Cardiac muscle cell (in vitro differentiated cells and primary cell): Measurements from ENCODE around the gene CST3. TPM values are rescaled to one million over a fixed set of nuclear protein-coding genes. Genes with fewer than 3 reads are reported as not detected.

Experiments used
- DNase-seq, 2 donors: peaks; one replicate each; pipeline versions ENCODE4 v3.0.0 to v3.0.0-alpha.2; 2010 to 2017; ENCODE audit warnings: low read depth in 1 of 2, low spot score in 1 of 2
- H3K27ac ChIP-seq: fragments of 200-600 bp; sonication (generic); 2 replicates; pipeline ENCODE4 v1.5.1; 2016
- H3K27me3 ChIP-seq: fragments of 200-600 bp; sonication (generic); 2 replicates; pipeline ENCODE4 v1.6.0; 2016; ENCODE audit warnings: control low read depth
- H3K36me3 ChIP-seq: fragments of 200-600 bp; sonication (generic); 2 replicates; pipeline ENCODE4 v1.5.1; 2016; ENCODE audit warnings: control low read depth
- H3K4me1 ChIP-seq: fragments of 200-600 bp; sonication (generic); 2 replicates; pipeline ENCODE4 v1.8.1; 2017; ENCODE audit warnings: low read depth, mild to moderate bottlenecking, mixed run types
- H3K4me3 ChIP-seq: fragments of 200-600 bp; sonication (generic); 2 replicates; pipeline ENCODE4 v1.5.1; 2016; ENCODE audit warnings: mild to moderate bottlenecking
- H3K9me3 ChIP-seq: fragments of 200-600 bp; sonication (generic); 2 replicates; pipeline ENCODE4 v1.5.1; 2017; ENCODE audit warnings: low read depth, mild to moderate bottlenecking, control low read depth
- polyA plus RNA-seq: library from polyadenylated mRNA; unstranded; fragments of >200 nt; fragmentation: Nextera tagmentation; extraction: Ambion mirVana; gene quantifications from 2 replicates; pipeline ENCODE4 v1.2.1, GENCODE V29; 2016
- total RNA-seq: library from RNA; depleted of rRNA; stranded (reverse); fragments of >200 nt; gene quantifications from 2 replicates; pipeline ENCODE4 v1.2.3, GENCODE V29; 2016
- TF ChIP-seq, protein P1 (sequence below): IDR thresholded peaks from 2 replicates; pipeline ENCODE4 v1.5.1; 2012; ENCODE audit warnings: low read depth, mild to moderate bottlenecking, low read length

CST3 gene
- total and polyA plus RNA-seq, 2 experiments from 2014 or later: 214 to 256 TPM

DNA sequence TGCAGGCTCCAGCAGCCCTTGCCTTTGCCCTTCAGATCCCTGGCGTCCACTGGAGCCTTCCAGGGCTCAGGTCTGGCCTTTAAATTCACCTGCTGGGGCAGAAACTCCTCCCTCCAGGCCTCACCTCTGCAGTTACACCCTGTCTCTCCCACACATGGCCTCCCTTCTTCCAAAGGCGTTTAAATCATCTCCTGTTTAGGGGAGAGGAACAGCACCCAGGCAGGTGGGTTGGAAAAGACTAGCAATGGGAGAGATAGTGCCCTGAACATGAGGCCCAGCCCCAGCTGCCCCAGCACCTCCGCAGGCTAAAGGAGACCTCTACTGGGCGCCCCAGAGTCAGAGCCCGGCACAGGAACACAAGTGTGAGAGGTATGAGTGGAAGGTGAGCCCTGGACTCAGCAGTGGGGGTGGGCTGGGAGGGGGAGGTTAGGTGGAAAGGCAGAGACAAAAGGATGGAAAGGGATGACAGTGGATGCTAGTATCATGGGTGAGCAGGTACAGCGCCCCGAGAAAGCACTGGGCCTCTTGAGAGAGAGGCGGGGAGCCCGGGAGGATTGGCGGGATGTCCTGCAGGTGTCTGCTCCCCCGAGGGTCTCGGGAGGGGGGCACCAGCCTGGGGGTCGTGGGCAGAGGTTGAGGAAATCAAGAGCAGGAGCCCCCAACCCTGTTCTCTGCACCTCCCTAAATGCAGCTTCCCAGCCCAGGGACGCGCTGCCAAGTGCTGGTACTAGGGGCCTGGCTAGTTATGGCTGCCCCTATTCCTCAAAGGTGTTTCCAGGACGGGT is 31.7 kb downstream of the CST3 start, which contains the start of gene CST9:
Gene CST9 (minus strand): TSS at position 51 of the 785 bp plus-strand sequence. CDS start 53 bp downstream, outside the sequence.
- no peaks in the 10 kb centered on the region for H3K4me1 ChIP-seq
- H3K27me3 ChIP-seq: no peaks in the 10 kb centered on the region
- no peak within 1 kb of the TSS for H3K27ac ChIP-seq
- no peaks in the 10 kb centered on the region for H3K9me3 ChIP-seq
- no peaks in the 10 kb centered on the region for H3K36me3 ChIP-seq
- no peak within 1 kb of the TSS for H3K4me3 ChIP-seq
- TF ChIP-seq, protein P1, sequence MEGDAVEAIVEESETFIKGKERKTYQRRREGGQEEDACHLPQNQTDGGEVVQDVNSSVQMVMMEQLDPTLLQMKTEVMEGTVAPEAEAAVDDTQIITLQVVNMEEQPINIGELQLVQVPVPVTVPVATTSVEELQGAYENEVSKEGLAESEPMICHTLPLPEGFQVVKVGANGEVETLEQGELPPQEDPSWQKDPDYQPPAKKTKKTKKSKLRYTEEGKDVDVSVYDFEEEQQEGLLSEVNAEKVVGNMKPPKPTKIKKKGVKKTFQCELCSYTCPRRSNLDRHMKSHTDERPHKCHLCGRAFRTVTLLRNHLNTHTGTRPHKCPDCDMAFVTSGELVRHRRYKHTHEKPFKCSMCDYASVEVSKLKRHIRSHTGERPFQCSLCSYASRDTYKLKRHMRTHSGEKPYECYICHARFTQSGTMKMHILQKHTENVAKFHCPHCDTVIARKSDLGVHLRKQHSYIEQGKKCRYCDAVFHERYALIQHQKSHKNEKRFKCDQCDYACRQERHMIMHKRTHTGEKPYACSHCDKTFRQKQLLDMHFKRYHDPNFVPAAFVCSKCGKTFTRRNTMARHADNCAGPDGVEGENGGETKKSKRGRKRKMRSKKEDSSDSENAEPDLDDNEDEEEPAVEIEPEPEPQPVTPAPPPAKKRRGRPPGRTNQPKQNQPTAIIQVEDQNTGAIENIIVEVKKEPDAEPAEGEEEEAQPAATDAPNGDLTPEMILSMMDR: no peak
- no peak for DNase-seq

DNA sequence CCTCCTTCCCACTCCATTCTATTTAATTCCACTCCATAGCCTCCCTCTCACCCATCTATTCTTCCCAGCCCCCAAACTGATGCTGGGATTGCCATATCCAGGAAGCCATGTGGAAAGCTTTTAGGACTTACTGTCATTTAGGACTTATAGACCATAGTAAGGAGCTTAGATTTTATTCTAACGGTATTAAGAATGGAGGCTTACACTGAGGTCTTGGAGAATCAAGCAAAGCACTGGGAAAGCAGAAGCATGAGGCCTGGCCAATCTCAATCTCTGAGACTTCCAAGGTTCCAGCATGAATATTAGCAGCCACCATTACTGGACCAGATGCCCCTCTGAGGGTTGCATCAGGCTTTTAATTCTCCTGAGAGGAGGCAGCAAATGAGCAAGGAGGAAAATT is 33.4 kb downstream of the CST3 start:
- TF ChIP-seq, protein P1: no peak
- DNase-seq: no peak
- no peak overlapping the region for H3K4me3 ChIP-seq
- H3K4me1 ChIP-seq: no peaks in the 10 kb centered on the region
- no peaks in the 10 kb centered on the region for H3K27me3 ChIP-seq
- no peaks in the 10 kb centered on the region for H3K36me3 ChIP-seq
- no peaks in the 10 kb centered on the region for H3K9me3 ChIP-seq
- H3K27ac ChIP-seq: no peak overlapping the region

DNA sequence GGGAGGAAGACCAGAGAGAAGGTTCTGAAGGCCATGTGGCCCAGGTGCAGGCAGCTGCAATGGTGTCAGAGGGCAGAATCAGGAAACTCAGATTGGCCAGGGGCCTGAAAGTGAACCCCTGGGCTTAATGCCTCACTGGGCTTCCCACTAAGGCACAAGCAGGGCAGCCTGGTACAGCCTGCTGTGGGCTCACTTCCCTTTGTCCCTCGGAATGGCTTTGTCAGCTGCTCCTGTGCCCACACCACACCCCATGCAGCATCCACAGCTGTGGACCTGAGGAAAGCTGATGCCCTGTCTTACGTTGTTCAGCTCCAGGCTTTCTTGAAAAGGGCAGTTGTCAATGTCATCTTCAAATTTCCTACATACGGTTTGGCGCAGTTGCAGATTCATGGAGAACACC is 34.4 kb downstream of the CST3 start:
- no peaks in the 10 kb centered on the region for H3K9me3 ChIP-seq

DNA sequence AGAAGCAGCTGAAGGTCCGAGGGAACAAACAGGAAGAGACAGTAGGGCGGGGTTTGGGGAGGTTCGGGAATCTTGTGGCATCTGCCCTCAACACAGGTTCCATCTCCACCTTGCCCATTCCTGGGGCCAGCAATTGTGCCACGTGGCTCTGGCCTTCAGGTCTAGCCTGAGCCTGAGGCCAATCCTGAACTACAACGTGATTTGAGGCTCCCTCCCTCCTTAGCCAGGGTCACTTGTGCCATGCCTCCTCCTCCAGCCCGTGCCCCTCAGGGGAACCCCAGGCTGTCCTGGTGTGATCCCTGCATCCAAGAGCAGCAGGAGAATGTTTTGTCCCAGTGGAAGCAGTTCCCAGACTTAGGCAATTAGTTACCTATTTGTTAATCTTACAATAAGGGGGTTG is 35.1 kb downstream of the CST3 start:
- H3K4me1 ChIP-seq: no peaks in the 10 kb centered on the region
- TF ChIP-seq, protein P1: no peak
- H3K4me3 ChIP-seq: no peak overlapping the region
- H3K27me3 ChIP-seq: no peaks in the 10 kb centered on the region
- H3K9me3 ChIP-seq: no peaks in the 10 kb centered on the region
- H3K27ac ChIP-seq: no peak overlapping the region
- DNase-seq: no peak
- H3K36me3 ChIP-seq: no peaks in the 10 kb centered on the region

More for the DNA sequence above, 34.4 kb downstream of the CST3 start:
- Histone ChIP-seq H3K27ac (no peak overlapping the region), H3K4me3 (no peak overlapping the region), H3K27me3 (no peaks in the 10 kb centered on the region), H3K4me1 (no peaks in the 10 kb centered on the region), H3K36me3 (no peaks in the 10 kb centered on the region)
- DNase-seq: no peak
- TF ChIP-seq, protein P1: no peak

DNA sequence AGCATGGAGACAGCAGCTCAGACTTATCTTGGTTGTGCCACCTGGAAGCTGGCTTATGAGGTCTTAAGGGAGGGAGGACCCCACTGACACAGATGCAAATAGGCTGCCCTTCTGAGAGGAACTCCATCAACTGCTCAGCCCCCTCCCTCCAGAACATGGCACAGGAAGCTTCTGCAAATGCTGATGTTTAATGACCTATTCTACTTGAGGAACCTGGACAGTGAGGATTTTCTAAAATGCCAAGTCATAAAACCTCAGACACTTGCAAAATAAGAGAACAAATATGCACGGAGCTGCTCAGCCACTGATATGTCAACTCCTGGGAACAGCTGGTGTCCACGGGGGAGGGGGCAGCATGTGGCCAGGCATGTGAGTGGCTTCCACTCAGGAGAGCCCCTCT is 35.5 kb downstream of the CST3 start:
- TF ChIP-seq, protein P1: no peak
- DNase-seq: no peak
- Histone ChIP-seq H3K27ac (no peak overlapping the region), H3K4me3 (no peak overlapping the region), H3K4me1 (no peaks in the 10 kb centered on the region), H3K27me3 (no peaks in the 10 kb centered on the region), H3K9me3 (no peaks in the 10 kb centered on the region), H3K36me3 (no peaks in the 10 kb centered on the region)
